Measurements from ENCODE around the gene BYSL. TPM values are rescaled to one million over a fixed set of nuclear protein-coding genes. Genes with fewer than 3 reads are reported as not detected.

BYSL gene
- total RNA-seq, 1 donor from 2014 or later: 16.9 TPM

GRCh38 chr6:41955412-41955811 is 34.1 kb downstream of the BYSL start:
- Histone ChIP-seq H3K4me3 (ENCODE audit: low read depth, low read length) (no peak overlapping the region), H3K36me3 (ENCODE audit: control insufficient read depth, insufficient read depth, low read length) (no peaks in the 10 kb centered on the region), H3K27me3 (ENCODE audit: control insufficient read depth, insufficient read depth, low read length) (no peaks in the 10 kb centered on the region)
- DNase-seq (ENCODE audit: low read depth): no peak
- no peak for TF ChIP-seq CTCF (IDR thresholded peaks at IDR 0.05; ENCODE audit: insufficient read depth, low read length, poor library complexity, severe bottlenecking)

DNA sequence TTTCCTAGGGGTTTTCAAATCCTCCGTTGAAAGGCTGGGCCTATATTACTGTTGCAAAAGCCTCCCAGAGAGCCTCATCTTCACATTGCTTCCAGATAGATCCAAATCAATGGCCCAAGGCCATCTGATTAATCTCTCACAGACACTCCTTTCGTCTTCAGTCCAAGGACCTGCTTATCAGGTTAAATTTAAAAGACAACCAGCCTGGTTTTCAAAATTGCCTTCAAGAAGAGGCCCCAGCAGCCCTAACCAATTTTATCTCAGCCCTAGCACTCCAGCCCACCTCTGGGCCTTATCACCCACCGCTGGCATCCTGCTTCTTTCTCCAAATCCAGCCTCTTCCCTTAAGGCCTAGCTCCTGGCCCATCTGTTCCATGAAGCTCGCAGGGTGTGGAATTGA is 35.8 kb downstream of the BYSL start:
- DNase-seq (ENCODE audit: low read depth): no peak
- Histone ChIP-seq H3K27me3 (ENCODE audit: control insufficient read depth, insufficient read depth, low read length) (no peaks in the 10 kb centered on the region), H3K36me3 (ENCODE audit: control insufficient read depth, insufficient read depth, low read length) (no peaks in the 10 kb centered on the region), H3K4me3 (ENCODE audit: low read depth, low read length) (no peak overlapping the region)
- TF ChIP-seq CTCF (IDR thresholded peaks at IDR 0.05; ENCODE audit: insufficient read depth, low read length, poor library complexity, severe bottlenecking): no peak

GRCh38 chr6:41958022-41958856 is 36.9 kb downstream of the BYSL start:
- TF ChIP-seq CTCF (IDR thresholded peaks at IDR 0.05; ENCODE audit: insufficient read depth, low read length, poor library complexity, severe bottlenecking): no peak
- Histone ChIP-seq H3K36me3 (ENCODE audit: control insufficient read depth, insufficient read depth, low read length) (no peaks in the 10 kb centered on the region), H3K27me3 (ENCODE audit: control insufficient read depth, insufficient read depth, low read length) (no peaks in the 10 kb centered on the region), H3K4me3 (ENCODE audit: low read depth, low read length) (no peak overlapping the region)
- DNase-seq (ENCODE audit: low read depth): no peak

DNA sequence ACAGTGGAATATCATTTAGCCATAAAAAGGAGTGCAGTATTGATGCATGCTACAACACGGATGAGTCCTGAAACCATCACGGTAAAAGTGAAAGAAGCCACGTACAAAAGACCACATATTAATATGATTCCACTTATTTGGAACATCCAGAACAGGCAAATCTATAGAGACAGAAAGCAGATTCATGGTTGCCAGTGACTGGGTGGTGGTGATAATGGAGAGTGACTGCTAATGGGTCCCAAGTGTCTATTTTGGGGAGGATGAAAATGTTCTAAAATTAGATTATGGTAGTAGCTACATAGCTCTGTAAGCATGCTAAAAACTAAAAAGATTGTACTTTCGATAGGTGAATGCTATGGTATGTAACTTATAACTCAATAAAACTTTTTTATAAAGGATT is 38.7 kb downstream of the BYSL start:
- Histone ChIP-seq H3K36me3 (ENCODE audit: control insufficient read depth, insufficient read depth, low read length) (no peaks in the 10 kb centered on the region), H3K27me3 (ENCODE audit: control insufficient read depth, insufficient read depth, low read length) (no peaks in the 10 kb centered on the region), H3K4me3 (ENCODE audit: low read depth, low read length) (no peak overlapping the region)
- no peak for TF ChIP-seq CTCF (IDR thresholded peaks at IDR 0.05; ENCODE audit: insufficient read depth, low read length, poor library complexity, severe bottlenecking)
- DNase-seq (ENCODE audit: low read depth): no peak

GRCh38 chr6:41963371-41963770 is 42.1 kb downstream of the BYSL start:
- no peak for DNase-seq (ENCODE audit: low read depth)
- TF ChIP-seq CTCF (IDR thresholded peaks at IDR 0.05; ENCODE audit: insufficient read depth, low read length, poor library complexity, severe bottlenecking): no peak
- H3K36me3 ChIP-seq (ENCODE audit: control insufficient read depth, insufficient read depth, low read length): no peaks in the 10 kb centered on the region
- H3K27me3 ChIP-seq (ENCODE audit: control insufficient read depth, insufficient read depth, low read length): no peaks in the 10 kb centered on the region
- no peak overlapping the region for H3K4me3 ChIP-seq (ENCODE audit: low read depth, low read length)
